ENCODE results near the gene DENND1A. TPM values are rescaled to one million over a fixed set of nuclear protein-coding genes. Genes with fewer than 3 reads are reported as not detected.

The DENND1A gene
- total RNA-seq, 2 donors from 2014 or later = 17.8 to 36.6 TPM

DNA sequence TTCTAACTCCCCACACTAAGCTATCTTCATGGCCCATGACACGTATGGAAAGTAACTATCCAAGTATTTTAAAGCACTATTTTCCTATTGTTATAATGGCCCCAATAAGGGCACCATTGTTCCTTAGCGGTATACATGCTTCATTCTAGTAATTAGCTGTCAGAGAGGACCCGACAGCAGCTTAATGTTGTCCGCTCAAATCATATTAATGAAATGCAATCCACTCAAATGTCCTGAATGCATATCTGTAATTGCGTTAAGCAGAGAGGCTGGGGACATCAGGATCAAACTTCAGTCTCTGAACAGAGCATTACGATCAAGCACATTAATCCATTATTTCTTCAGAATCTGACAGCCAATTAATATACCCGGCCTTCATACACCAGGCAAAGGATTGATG is 434.2 kb downstream of the DENND1A start:
- Histone ChIP-seq H3K36me3 (no peaks in the 10 kb centered on the region), H3K27ac (no peak overlapping the region), H3K9me3 (no peaks in the 10 kb centered on the region), H3K4me1 (ENCODE audit: control insufficient read depth in 1 of 2, low read depth in 2 of 2) (no peaks in the 10 kb centered on the region), H3K27me3 (replicated peaks; ENCODE audit: insufficient read depth) (no peaks in the 10 kb centered on the region), H3K4me3 (no peak overlapping the region)
- TF ChIP-seq, protein P1, sequence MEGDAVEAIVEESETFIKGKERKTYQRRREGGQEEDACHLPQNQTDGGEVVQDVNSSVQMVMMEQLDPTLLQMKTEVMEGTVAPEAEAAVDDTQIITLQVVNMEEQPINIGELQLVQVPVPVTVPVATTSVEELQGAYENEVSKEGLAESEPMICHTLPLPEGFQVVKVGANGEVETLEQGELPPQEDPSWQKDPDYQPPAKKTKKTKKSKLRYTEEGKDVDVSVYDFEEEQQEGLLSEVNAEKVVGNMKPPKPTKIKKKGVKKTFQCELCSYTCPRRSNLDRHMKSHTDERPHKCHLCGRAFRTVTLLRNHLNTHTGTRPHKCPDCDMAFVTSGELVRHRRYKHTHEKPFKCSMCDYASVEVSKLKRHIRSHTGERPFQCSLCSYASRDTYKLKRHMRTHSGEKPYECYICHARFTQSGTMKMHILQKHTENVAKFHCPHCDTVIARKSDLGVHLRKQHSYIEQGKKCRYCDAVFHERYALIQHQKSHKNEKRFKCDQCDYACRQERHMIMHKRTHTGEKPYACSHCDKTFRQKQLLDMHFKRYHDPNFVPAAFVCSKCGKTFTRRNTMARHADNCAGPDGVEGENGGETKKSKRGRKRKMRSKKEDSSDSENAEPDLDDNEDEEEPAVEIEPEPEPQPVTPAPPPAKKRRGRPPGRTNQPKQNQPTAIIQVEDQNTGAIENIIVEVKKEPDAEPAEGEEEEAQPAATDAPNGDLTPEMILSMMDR (IDR thresholded peaks at IDR 0.05) = no peak
- ATAC-seq (ENCODE audit: insufficient number of reproducible peaks, low FRiP score, low read depth) (no peak), DNase-seq (ENCODE audit: low spot score) (no peak)

DNA sequence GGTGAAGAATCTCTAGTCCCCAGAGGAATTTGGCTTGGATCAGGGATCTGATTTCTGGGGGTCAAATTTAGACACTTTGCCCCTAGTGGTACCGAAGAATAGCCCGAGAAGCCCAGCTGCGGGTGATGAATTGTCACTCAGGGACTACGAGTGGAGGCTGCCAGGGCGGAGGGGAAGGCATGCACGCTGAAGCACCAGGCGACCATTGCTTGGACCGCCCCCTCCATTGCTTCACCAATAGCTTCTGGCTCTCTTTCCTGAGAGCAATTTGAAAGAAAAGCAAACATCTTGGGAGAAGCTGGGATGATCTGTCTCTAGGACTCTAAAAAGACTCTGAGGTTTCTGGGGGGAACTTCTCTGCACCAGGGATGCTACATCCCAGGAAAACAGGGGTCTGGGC is 436.3 kb downstream of the DENND1A start:
- ATAC-seq (ENCODE audit: insufficient number of reproducible peaks, low FRiP score, low read depth) (no peak), DNase-seq (ENCODE audit: low spot score) (no peak)
- TF ChIP-seq, protein P1 (IDR thresholded peaks at IDR 0.05) = no peak

DNA sequence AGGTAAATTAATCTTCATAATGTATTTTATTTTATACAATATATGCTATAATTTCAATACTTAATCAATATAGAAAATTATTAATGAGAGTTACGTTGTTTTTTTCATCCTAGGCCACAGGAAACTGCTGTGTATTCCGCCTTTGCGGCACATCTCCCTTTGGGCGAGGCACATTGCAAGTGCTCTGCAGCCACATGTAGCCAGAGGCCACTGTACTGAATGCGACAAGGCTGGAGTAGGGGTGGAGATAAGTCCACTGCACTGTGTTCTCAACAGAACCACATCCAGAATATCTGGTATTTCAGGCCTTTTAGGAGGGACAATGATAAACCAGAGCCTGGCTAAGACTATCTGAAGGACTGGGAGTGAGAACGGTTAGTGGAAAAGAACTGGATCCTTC is 439.2 kb downstream of the DENND1A start:
- Histone ChIP-seq H3K4me3 (no peak overlapping the region), H3K27ac (no peak overlapping the region), H3K27me3 (replicated peaks; ENCODE audit: insufficient read depth) (no peaks in the 10 kb centered on the region), H3K9me3 (no peaks in the 10 kb centered on the region), H3K4me1 (ENCODE audit: control insufficient read depth in 1 of 2, low read depth in 2 of 2) (no peaks in the 10 kb centered on the region), H3K36me3 (no peaks in the 10 kb centered on the region)
- TF ChIP-seq, protein P1 (IDR thresholded peaks at IDR 0.05) = no peak
- ATAC-seq (ENCODE audit: insufficient number of reproducible peaks, low FRiP score, low read depth) (no peak), DNase-seq (ENCODE audit: low spot score) (no peak)

More for the DNA sequence above, 436.3 kb downstream of the DENND1A start:
- no peak overlapping the region for H3K27ac ChIP-seq
- no peaks in the 10 kb centered on the region for H3K9me3 ChIP-seq
- H3K4me3 ChIP-seq = no peak overlapping the region
- no peaks in the 10 kb centered on the region for H3K27me3 ChIP-seq (replicated peaks; ENCODE audit: insufficient read depth)
- H3K4me1 ChIP-seq (ENCODE audit: control insufficient read depth in 1 of 2, low read depth in 2 of 2) = no peaks in the 10 kb centered on the region
- H3K36me3 ChIP-seq = no peaks in the 10 kb centered on the region

DNA sequence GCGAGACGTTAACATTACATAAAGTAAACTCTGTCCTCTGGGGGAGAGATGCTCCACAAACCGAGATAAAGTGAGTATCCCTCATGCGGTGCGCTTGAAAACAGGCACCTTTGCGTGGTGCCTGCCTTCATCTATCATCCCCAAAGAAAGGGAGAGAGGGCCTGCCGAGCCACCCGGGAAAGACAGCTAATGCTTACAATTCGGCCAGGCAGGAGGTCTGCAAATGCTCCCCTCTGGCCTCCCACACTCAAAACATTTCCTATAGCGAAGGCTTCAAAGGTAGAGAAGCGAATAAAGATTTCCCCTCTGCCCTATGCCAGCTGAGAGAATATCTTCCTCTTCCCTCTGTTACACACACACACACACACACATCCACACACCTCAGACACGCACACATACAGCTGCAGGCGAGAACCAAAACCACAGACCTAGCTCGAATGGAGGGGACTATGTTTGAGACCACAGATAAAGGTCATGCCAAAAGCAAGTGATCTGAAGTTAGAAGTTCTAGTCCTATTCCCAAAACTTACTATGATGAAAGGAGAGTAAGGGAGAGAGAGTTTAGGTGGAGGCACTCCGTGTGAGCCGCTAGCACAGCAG is 441.1 kb downstream of the DENND1A start:
- ATAC-seq (ENCODE audit: insufficient number of reproducible peaks, low FRiP score, low read depth) (no peak), DNase-seq (ENCODE audit: low spot score) (no peak)
- TF ChIP-seq, protein P1 (IDR thresholded peaks at IDR 0.05) = no peak
- H3K27ac ChIP-seq = no peak overlapping the region
- H3K36me3 ChIP-seq = no peaks in the 10 kb centered on the region
- no peaks in the 10 kb centered on the region for H3K4me1 ChIP-seq (ENCODE audit: control insufficient read depth in 1 of 2, low read depth in 2 of 2)
- no peaks in the 10 kb centered on the region for H3K9me3 ChIP-seq
- H3K27me3 ChIP-seq (replicated peaks; ENCODE audit: insufficient read depth) = no peaks in the 10 kb centered on the region
- H3K4me3 ChIP-seq = no peak overlapping the region

DNA sequence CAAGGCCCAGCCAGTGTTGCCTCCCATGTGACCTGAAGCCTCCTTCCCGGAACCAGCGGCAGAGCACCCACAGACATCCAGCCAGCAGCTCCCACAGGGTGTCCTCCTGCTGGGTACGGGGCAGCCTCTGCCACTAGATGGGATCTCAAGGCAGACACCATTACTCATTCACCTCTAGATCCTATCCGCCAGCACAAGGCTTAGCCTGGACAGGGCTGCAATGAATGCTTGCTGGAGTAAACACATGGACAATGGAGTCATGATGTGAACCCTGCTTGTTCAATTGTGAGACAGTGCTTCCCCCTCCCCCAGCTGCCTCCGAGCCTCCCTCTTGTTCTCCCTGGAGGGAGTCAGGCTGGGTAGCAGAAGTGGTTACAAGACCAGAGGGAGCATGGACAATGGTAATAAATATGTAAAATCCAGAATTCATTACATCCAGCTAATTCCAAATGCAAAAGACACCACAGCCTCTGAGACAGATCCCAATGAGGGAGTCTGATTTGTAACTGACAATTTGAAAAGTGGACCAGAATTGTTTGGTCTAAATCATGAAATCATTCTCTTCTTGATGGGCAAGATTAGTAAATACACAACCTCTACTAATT is 441.9 kb downstream of the DENND1A start:
- Histone ChIP-seq H3K36me3 (no peaks in the 10 kb centered on the region), H3K4me1 (ENCODE audit: control insufficient read depth in 1 of 2, low read depth in 2 of 2) (no peaks in the 10 kb centered on the region), H3K27me3 (replicated peaks; ENCODE audit: insufficient read depth) (no peaks in the 10 kb centered on the region), H3K4me3 (no peak overlapping the region), H3K9me3 (no peaks in the 10 kb centered on the region), H3K27ac (no peak overlapping the region)
- no peak for DNase-seq (ENCODE audit: low spot score)
- TF ChIP-seq, protein P1 (IDR thresholded peaks at IDR 0.05) = no peak
- no peak for ATAC-seq (ENCODE audit: insufficient number of reproducible peaks, low FRiP score, low read depth)

Data from thoracic aorta (tissue), 2 donors.